HepG2 (cell line): Measurements from ENCODE around the gene SULT1B1. TPM values are rescaled to one million over a fixed set of nuclear protein-coding genes. Genes with fewer than 3 reads are reported as not detected.

Source experiments
- ATAC-seq: fragments of 200-7000 bp; cut with Tn5 transposase; 3 replicates; pipeline ENCODE4 v1.9.1; 2020; ENCODE audit warnings: mild to moderate bottlenecking, moderate library complexity
- BruUV-seq: library from RNA; stranded (reverse); fragments of 400-500 nt; replicated peaks from 2 replicates; lab custom pipeline; 2021; lab: Mats Ljungman, UMichigan
- CTCF ChIA-PET: fragments of 300-600 bp; formaldehyde crosslinking; extraction: SDS; loops from one replicate; lab custom pipeline; 2021; ENCODE audit warnings: low total read pairs, inconsistent platforms, low intra/inter-chr PET ratio; lab: Yijun Ruan, JAX
- POLR2A ChIA-PET: fragments of 350-600 bp; sonication (Branson Sonifier 250); formaldehyde crosslinking; loops from one replicate; lab custom pipeline; 2020; ENCODE audit warnings: antibody characterized with exemption, inconsistent platforms; lab: Yijun Ruan, JAX
- DNase-seq: peaks from one replicate; pipeline ENCODE4 v3.0.0-alpha.2; 2015; ENCODE audit warnings: low spot score
- FAIRE-seq: peaks from 3 replicates; lab custom pipeline; 2011; peaks lifted over from hg19 to GRCh38; lab: Jason Lieb, UNC
- H2AFZ ChIP-seq: one replicate; pipeline ENCODE4 v1.6.1; 2011; ENCODE audit warnings: low read length, inconsistent platforms
- H3K27ac ChIP-seq: fragments of 300-600 bp; 3 replicates; pipeline ENCODE4 v1.8.0; 2011; ENCODE audit warnings: mixed run types, mild to moderate bottlenecking, mixed read lengths, low read length, inconsistent platforms; ENCODE audit not compliant: insufficient read depth; ENCODE audit errors: extremely low read length
- H3K27me3 ChIP-seq, 2 experiments: fragments of 200-600 bp in 1 of 2; 2 replicates in 1 of 2; 3 replicates in 1 of 2; pipeline versions ENCODE4 v1.6.0 to v1.8.0; 2011; ENCODE audit warnings: low read length in 2 of 2, mild to moderate bottlenecking in 2 of 2, moderate library complexity in 2 of 2, inconsistent platforms in 1 of 2; ENCODE audit not compliant: insufficient read depth in 2 of 2, control insufficient read depth in 1 of 2
- H3K36me3 ChIP-seq, 2 experiments: fragments of 200-600 bp in 1 of 2; replicated peaks in 1 of 2; 2 replicates in 1 of 2; 3 replicates in 1 of 2; pipeline versions ENCODE4 v1.5.1 to v1.8.0; 2011; ENCODE audit warnings: low read length in 2 of 2, inconsistent platforms in 1 of 2; ENCODE audit not compliant: insufficient read depth in 2 of 2, control insufficient read depth in 1 of 2
- H3K4me1 ChIP-seq: 2 replicates; pipeline ENCODE4 v1.5.1; 2012; ENCODE audit warnings: low read length, inconsistent platforms; ENCODE audit not compliant: insufficient read depth
- H3K4me2 ChIP-seq: 2 replicates; pipeline ENCODE4 v1.6.0; 2011; ENCODE audit warnings: low read depth, low read length, inconsistent platforms
- H3K4me3 ChIP-seq, 3 experiments: fragments of 200-600 bp in 1 of 3; sonication (generic), shearing (Covaris generic) in 1 of 3; replicated peaks in 1 of 3; 2 replicates each; pipeline ENCODE4 v1.5.1; 2011 to 2016; ENCODE audit warnings: low read length in 3 of 3, inconsistent platforms in 2 of 3, low read depth in 2 of 3, mild to moderate bottlenecking in 2 of 3, control low read depth in 1 of 3, mixed read lengths in 1 of 3; ENCODE audit not compliant: insufficient read depth in 1 of 3
- H3K79me2 ChIP-seq: one replicate; pipeline ENCODE4 v1.6.1; 2011; ENCODE audit warnings: low read length, inconsistent platforms; ENCODE audit not compliant: insufficient read depth
- H3K9ac ChIP-seq: 2 replicates; pipeline ENCODE4 v1.6.0; 2011; ENCODE audit warnings: mild to moderate bottlenecking, low read depth, low read length, inconsistent platforms; ENCODE audit not compliant: insufficient read depth
- H3K9me3 ChIP-seq: 2 replicates; pipeline ENCODE4 v1.5.1; 2012; ENCODE audit warnings: mild to moderate bottlenecking, low read length
- H4K20me1 ChIP-seq: 2 replicates; pipeline ENCODE4 v1.6.0; 2011; ENCODE audit warnings: inconsistent platforms, mild to moderate bottlenecking, low read length, moderate library complexity; ENCODE audit not compliant: insufficient read depth
- FOXJ3 ChIP-seq: sonication (generic); formaldehyde crosslinking; IDR thresholded peaks from 2 replicates; pipeline ENCODE4 v1.4.0; 2020; ENCODE audit warnings: missing genetic modification reagents, mild to moderate bottlenecking, borderline replicate concordance
- THYN1 ChIP-seq: sonication (generic); formaldehyde crosslinking; IDR thresholded peaks from 2 replicates; pipeline ENCODE4 v1.8.1; 2023; ENCODE audit warnings: low read depth, mild to moderate bottlenecking, moderate library complexity, missing genetic modification reagents, borderline replicate concordance
- WGBS: methylation state at CpG from one replicate; pipeline ENCODE4 v1.1.6; 2017; ENCODE audit warnings: low lambda C conversion rate; 5-methylcytosine and 5-hydroxymethylcytosine counted together
- in situ Hi-C: cut with HindIII; loops from 2 replicates; pipeline ENCODE4 v1.10.0; 2017; ENCODE audit warnings: low pct_unique_long_range_greater_than_20kb; ENCODE audit not compliant: extremely low pct_ligation_motif_present
- intact Hi-C: fragments of 100-400 bp; cut with micrococcal nuclease; formaldehyde crosslinking; loops from one replicate; pipeline ENCODE4 v1.10.0; 2022; ENCODE audit not compliant: unreplicated experiment
- polyA plus RNA-seq, 8 experiments: library from polyadenylated mRNA; depleted of rRNA in 3 of 8; stranded (reverse) in 7 of 8; unstranded in 1 of 8; fragments of >200 nt; fragmentation: Illumina TruSeq in 4 of 8; extraction: Trizol in 4 of 8; gene quantifications; 2 replicates each; pipeline versions ENCODE4 v1.2.1 to v1.2.3, GENCODE V29; 2011 to 2016; ENCODE audit warnings: low read depth in 4 of 8, missing spikeins in 1 of 8, mixed read lengths in 1 of 8; ENCODE audit not compliant: insufficient read depth in 1 of 8
- total RNA-seq, 5 experiments: library from RNA; depleted of rRNA; stranded (reverse); fragments of >200 nt; fragmentation: Illumina TruSeq; extraction: Trizol; gene quantifications; 2 replicates each; pipeline ENCODE4 v1.2.3, GENCODE V29; 2016; ENCODE audit warnings: low read depth in 1 of 5

The SULT1B1 gene
- total and polyA plus RNA-seq, 2 of the 13 experiments (the other 11 are each of a cell fraction or from before 2014, with no cell fraction given): 0.20 to 0.25 TPM

DNA sequence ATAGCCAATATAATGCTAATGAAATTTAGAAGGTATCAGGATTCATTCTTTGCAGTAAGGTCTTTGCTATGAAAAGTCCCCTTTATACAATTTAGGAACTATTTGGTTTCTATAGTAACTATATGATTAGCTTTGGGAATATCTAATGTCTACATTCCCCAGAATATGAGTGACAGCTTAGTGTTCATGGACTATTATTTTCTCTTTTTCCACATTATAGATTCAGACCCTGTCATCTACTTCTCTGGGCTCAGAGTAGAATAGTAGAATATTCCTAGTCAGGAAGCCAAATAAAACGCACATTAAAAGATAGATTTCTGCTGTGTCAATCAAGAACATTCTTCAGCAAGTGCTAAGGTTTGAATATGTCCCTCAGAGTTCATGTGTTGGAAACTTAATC lies 26.1 kb upstream of the SULT1B1 start:
- peaks cover 25% of the 10 kb centered on the region for H3K4me1 ChIP-seq

DNA sequence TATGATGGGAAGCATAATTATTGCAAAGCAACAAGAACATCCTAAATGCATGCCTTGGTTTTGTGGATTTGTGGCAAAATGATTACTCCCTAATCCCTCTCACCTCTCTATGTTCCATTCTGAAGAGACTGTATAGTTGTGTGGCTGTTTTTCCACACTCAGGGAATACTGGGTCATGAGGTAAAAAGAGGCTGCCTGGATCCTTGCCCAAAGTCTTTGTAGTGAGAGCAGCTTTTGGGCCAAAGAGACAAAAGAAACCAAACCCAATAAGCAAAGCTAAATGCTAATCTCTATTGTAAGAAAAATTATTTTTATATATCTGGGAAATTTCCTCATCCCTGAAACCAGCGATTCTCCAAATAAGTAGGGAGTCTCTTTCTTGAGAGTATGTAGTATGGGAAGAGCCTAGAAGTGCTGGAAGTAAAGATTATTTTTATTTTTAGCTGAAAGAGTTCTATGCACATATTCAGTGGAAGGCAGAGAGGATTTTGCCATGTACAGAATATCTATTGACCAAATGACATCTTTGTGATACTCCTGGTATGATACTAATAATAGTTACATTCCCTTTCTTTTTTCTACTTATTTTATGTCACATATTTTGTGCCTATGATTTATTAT lies 24.9 kb upstream of the SULT1B1 start:
- Histone ChIP-seq H3K4me3 (no peak overlapping the region), H3K9ac (no peak overlapping the region), H2AFZ (no peak overlapping the region), H3K4me1 (peaks cover 38% of the 10 kb centered on the region), H3K27me3 (no peaks in the 10 kb centered on the region), H3K4me2 (no peak overlapping the region), H3K79me2 (no peaks in the 10 kb centered on the region), H3K9me3 (no peaks in the 10 kb centered on the region), H3K27ac (no peak overlapping the region), H3K36me3 (no peaks in the 10 kb centered on the region), H4K20me1 (no peaks in the 10 kb centered on the region)
- CTCF ChIA-PET: no interaction called here
- FAIRE-seq (no peak), DNase-seq (no peak), ATAC-seq (no peak)
- 98% methylated on average over 1 of the region's 1 CpG for WGBS
- POLR2A ChIA-PET: no interaction called here
- in situ Hi-C loops (no loop called here), intact Hi-C loops (no loop called here)
- no TSS peak for BruUV-seq
- TF ChIP-seq FOXJ3 (CRISPR knock-in tag): no peak

More for the DNA sequence above, 26.1 kb upstream of the SULT1B1 start:
- in situ Hi-C loops: no loop called here
- no peak for TF ChIP-seq THYN1
- TF ChIP-seq, all 625 proteins: peak for 0
- CTCF ChIA-PET: no interaction called here
- Histone ChIP-seq H3K4me3 (no peak overlapping the region), H3K79me2 (no peaks in the 10 kb centered on the region), H3K9ac (no peak overlapping the region), H3K27me3 (no peaks in the 10 kb centered on the region), H2AFZ (no peak overlapping the region), H3K36me3 (no peaks in the 10 kb centered on the region), H3K27ac (no peak overlapping the region), H3K4me2 (no peak overlapping the region), H4K20me1 (no peaks in the 10 kb centered on the region), H3K9me3 (no peaks in the 10 kb centered on the region)
- intact Hi-C loops: no loop called here
- WGBS: 100% methylated on average over 1 of the region's 1 CpG
- BruUV-seq: no TSS peak
- POLR2A ChIA-PET: no interaction called here
- no peak for FAIRE-seq
- DNase-seq: no peak
- no peak for ATAC-seq
